Posterior vena cava (tissue), 2 donors: ENCODE measurements around the gene NPY5R. TPM values are rescaled to one million over a fixed set of nuclear protein-coding genes. Genes with fewer than 3 reads are reported as not detected.

Source experiments
- DNase-seq: peaks from one replicate; pipeline ENCODE4 v3.0.0-alpha.2; 2020; ENCODE audit warnings: low spot score
- intact Hi-C, 2 donors: fragments of 100-400 bp; cut with DNase I; formaldehyde crosslinking; loops; one replicate each; pipeline versions ENCODE4 v1.14.1 to v1.14.2; 2022 to 2023
- long read RNA-seq, 2 donors: library from polyadenylated mRNA; unstranded; transcript quantifications; one replicate each; pipeline ENCODE4 v2.0.0, GENCODE V29; 2020 to 2021
- total RNA-seq, 2 donors: library from RNA; stranded (reverse); fragmentation: NEBNext Ultra II Directional; extraction: Animal tissue kit (Norgen Biotek cat#: 25700); gene quantifications; one replicate each; pipeline ENCODE4 v1.2.1, GENCODE V29; 2021
- donor health status: DM: yes; HTN: yes; CAD: no.
- donor health status: DM: yes; HTN: yes; CAD: no.

The NPY5R gene
- 1 to 10 TPM; 2.9 to 7.4 TPM for total RNA-seq
- long read RNA-seq, donor 1, partial matches to known transcripts, result 1 of 9 reads
- long read RNA-seq, donor 1, other reads (novel, unspliced or antisense), result 3 of 9 reads
- long read RNA-seq, donor 2, partial matches to known transcripts, result 0 of 4 reads
- long read RNA-seq, donor 2, other reads (novel, unspliced or antisense), result 2 of 4 reads

- intact Hi-C loops, result no loop called here
- peak; percentile 78 for DNase-seq
Observed at GRCh38 chr4:163343604-163344146, at the start of gene NPY5R. TSS of gene NPY5R (plus strand) at chr4:163343892. CDS start at chr4:163350274, 6,382 bp downstream.

- intact Hi-C loops, result no loop called here
- DNase-seq, result no peak
Observed at GRCh38 chr4:163295138-163295537, 48.6 kb upstream of the NPY5R start.

- intact Hi-C loops, result no loop called here
Observed at GRCh38 chr4:163300445-163300844, 43.2 kb upstream of the NPY5R start.

GRCh38 chr4:163303069-163303468 is 40.6 kb upstream of the NPY5R start:
- intact Hi-C loops, result no loop called here
- DNase-seq, result no peak

More at GRCh38 chr4:163300445-163300844, 43.2 kb upstream of the NPY5R start:
- DNase-seq, result no peak

GRCh38 chr4:163309466-163309865 is 34.2 kb upstream of the NPY5R start:
- intact Hi-C loops, result no loop called here
- no peak for DNase-seq

- DNase-seq, result no peak
- intact Hi-C loops, result no loop called here
Observed at GRCh38 chr4:163317110-163317509, 26.6 kb upstream of the NPY5R start.

- DNase-seq, result peak; percentile 63
- intact Hi-C loops, result loop anchor here in 1 of 2 donors (10.0 kb wide), 1 partner anchor 164 kb away; the partner anchor contains the start of gene TMA16
Observed at GRCh38 chr4:163330916-163331628, 12.6 kb upstream of the NPY5R start.

GRCh38 chr4:163331629-163332376 is 11.9 kb upstream of the NPY5R start:
- DNase-seq, result peak; percentile 78
- intact Hi-C loops, result loop anchor here in 1 of 2 donors (10.0 kb wide), 1 partner anchor 163 kb away; the partner anchor contains the start of gene TMA16

GRCh38 chr4:163332526-163333406 is 10.9 kb upstream of the NPY5R start, which contains the start of gene NPY1R:
TSS of gene NPY1R (minus strand) at chr4:163332596. CDS start at chr4:163326554, 6,042 bp downstream.
- intact Hi-C loops, result loop anchor here in 1 of 2 donors (10.0 kb wide), 1 partner anchor 162 kb away; the partner anchor contains the start of gene TMA16
- DNase-seq, result peak; percentile 88

GRCh38 chr4:163335384-163335783 is 8.3 kb upstream of the NPY5R start:
- intact Hi-C loops, result loop anchor here in 1 of 2 donors (10.0 kb wide), 1 partner anchor 159 kb away; the partner anchor contains the start of gene TMA16
- no peak for DNase-seq

- intact Hi-C loops, result no loop called here
- DNase-seq, result peak; percentile 81
Observed at GRCh38 chr4:163344147-163345125, 744 bp downstream of the NPY5R start.

- intact Hi-C loops, result no loop called here
Observed at GRCh38 chr4:163350672-163351071, 7.0 kb downstream of the NPY5R start.

GRCh38 chr4:163353054-163353453 is 9.4 kb downstream of the NPY5R start:
- intact Hi-C loops, result no loop called here
- no peak for DNase-seq

More at GRCh38 chr4:163350672-163351071, 7.0 kb downstream of the NPY5R start:
- DNase-seq, result no peak

GRCh38 chr4:163356104-163356503 is 12.4 kb downstream of the NPY5R start:
- intact Hi-C loops, result no loop called here
- DNase-seq, result no peak

- intact Hi-C loops, result no loop called here
- DNase-seq, result no peak
Observed at GRCh38 chr4:163367651-163368050, 24.0 kb downstream of the NPY5R start.

GRCh38 chr4:163372029-163372428 is 28.3 kb downstream of the NPY5R start:
- intact Hi-C loops, result no loop called here
- no peak for DNase-seq

- intact Hi-C loops, result no loop called here
- DNase-seq, result no peak
Observed at GRCh38 chr4:163378661-163379060, 35.0 kb downstream of the NPY5R start.
